ENCODE measurements around the gene CHML. TPM values are rescaled to one million over a fixed set of nuclear protein-coding genes. Genes with fewer than 3 reads are reported as not detected.

CHML gene
- total RNA-seq, 1 donor, result 11.6 TPM

DNA sequence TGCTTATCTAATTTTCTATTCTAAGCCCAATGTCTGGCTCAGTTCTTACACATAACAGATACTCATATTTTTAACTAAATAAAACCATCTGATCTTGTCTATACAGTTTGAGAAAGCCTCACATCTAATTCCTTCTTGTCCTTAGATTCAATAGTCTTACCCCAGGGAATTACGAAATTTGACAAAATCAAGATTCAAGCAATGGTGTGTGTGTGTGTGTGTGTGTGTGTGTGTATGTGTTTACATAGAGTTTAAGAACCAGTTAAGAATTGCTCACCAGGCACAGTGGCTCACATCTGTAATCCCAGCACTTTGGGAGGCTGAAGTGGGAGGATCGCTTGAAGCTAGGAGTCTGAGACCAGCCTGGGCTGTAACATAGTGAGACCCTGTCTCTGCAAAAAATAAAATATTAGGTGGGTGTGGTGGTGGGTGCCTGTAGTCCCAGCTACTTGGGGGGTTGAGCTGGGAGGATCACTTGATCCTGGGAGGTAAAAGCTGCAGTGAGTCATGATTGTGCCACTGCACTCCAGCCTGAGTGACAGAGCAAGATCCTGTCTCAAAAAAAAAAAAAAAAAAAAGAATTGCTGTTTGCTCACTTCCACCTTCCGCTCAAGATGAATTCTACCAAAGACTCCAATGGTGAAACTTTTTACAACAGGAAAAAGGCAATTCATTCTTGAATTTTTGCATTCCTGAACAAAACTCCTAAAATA, 18.1 kb upstream of the CHML start:
- H3K79me2 ChIP-seq (ENCODE audit: insufficient read depth, low read length), result no peaks in the 10 kb centered on the region
- H4K20me1 ChIP-seq (ENCODE audit: insufficient read depth, low read length), result no peaks in the 10 kb centered on the region
- H3K9me3 ChIP-seq (ENCODE audit: low read depth, low read length), result no peaks in the 10 kb centered on the region
- DNase-seq (ENCODE audit: insufficient read length, low spot score, missing footprints), result no peak
- no peak overlapping the region for H3K4me2 ChIP-seq (ENCODE audit: insufficient read depth, low read length)
- no peaks in the 10 kb centered on the region for H3K36me3 ChIP-seq (ENCODE audit: insufficient read depth, low read length)
- no peak overlapping the region for H3K27ac ChIP-seq (ENCODE audit: low read depth, low read length)
- H2AFZ ChIP-seq (ENCODE audit: low read length), result no peak overlapping the region
- TF ChIP-seq, protein P1, sequence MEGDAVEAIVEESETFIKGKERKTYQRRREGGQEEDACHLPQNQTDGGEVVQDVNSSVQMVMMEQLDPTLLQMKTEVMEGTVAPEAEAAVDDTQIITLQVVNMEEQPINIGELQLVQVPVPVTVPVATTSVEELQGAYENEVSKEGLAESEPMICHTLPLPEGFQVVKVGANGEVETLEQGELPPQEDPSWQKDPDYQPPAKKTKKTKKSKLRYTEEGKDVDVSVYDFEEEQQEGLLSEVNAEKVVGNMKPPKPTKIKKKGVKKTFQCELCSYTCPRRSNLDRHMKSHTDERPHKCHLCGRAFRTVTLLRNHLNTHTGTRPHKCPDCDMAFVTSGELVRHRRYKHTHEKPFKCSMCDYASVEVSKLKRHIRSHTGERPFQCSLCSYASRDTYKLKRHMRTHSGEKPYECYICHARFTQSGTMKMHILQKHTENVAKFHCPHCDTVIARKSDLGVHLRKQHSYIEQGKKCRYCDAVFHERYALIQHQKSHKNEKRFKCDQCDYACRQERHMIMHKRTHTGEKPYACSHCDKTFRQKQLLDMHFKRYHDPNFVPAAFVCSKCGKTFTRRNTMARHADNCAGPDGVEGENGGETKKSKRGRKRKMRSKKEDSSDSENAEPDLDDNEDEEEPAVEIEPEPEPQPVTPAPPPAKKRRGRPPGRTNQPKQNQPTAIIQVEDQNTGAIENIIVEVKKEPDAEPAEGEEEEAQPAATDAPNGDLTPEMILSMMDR (IDR thresholded peaks at IDR 0.05; ENCODE audit: extremely low read depth, low read depth, low read length), result no peak
- no peaks in the 10 kb centered on the region for H3K4me1 ChIP-seq (ENCODE audit: insufficient read depth, low read length)
- no peaks in the 10 kb centered on the region for H3K27me3 ChIP-seq (ENCODE audit: insufficient read depth, low read length)
- no peak overlapping the region for H3K4me3 ChIP-seq (ENCODE audit: insufficient read depth, low read length)

DNA sequence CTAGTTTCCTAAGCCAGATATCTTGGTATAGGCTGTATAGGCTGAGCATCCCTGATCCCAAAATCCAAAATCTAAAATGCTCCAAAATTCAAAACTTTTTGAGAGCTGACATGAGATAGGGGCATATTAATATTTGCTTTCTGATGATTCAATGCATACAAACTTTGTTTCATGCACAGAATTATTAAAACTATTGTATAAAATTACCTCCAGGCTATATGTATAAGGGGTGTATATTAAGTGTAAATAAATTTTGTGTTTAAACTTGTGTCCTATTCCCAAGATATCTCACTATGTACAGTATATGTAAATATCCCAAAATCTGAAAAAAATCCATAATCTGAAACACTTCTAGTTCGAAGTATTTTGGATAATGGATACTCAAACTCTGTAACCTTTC, 14.5 kb upstream of the CHML start:
- no peaks in the 10 kb centered on the region for H3K27me3 ChIP-seq (ENCODE audit: insufficient read depth, low read length)
- DNase-seq (ENCODE audit: insufficient read length, low spot score, missing footprints), result no peak
- no peak overlapping the region for H3K4me2 ChIP-seq (ENCODE audit: insufficient read depth, low read length)
- H3K27ac ChIP-seq (ENCODE audit: low read depth, low read length), result no peak overlapping the region
- H3K9me3 ChIP-seq (ENCODE audit: low read depth, low read length), result no peaks in the 10 kb centered on the region
- H3K4me1 ChIP-seq (ENCODE audit: insufficient read depth, low read length), result no peaks in the 10 kb centered on the region
- no peaks in the 10 kb centered on the region for H4K20me1 ChIP-seq (ENCODE audit: insufficient read depth, low read length)
- no peaks in the 10 kb centered on the region for H3K79me2 ChIP-seq (ENCODE audit: insufficient read depth, low read length)
- TF ChIP-seq, protein P1 (IDR thresholded peaks at IDR 0.05; ENCODE audit: extremely low read depth, low read depth, low read length), result no peak
- H3K4me3 ChIP-seq (ENCODE audit: insufficient read depth, low read length), result no peak overlapping the region
- H3K36me3 ChIP-seq (ENCODE audit: insufficient read depth, low read length), result no peaks in the 10 kb centered on the region
- H2AFZ ChIP-seq (ENCODE audit: low read length), result no peak overlapping the region

DNA sequence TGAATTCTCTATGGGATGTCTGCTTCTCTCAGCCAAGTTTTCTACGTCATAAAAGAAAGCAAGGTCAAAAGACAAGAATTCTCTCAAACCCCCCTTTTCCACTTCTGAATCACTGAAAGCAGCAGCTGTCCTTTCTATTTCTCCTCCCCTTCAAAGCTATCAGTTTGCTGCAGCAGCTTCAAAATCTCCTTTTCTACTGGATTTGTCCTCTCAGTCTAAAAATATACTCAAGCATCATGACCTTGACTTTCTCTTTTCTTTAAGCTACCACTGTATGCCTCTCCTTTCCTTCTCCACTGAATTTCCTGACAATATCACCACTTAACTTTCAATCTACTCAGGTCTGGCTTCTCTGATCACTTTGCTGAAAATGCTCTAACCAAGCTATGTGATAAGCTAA, 13.8 kb upstream of the CHML start:
- no peaks in the 10 kb centered on the region for H3K27me3 ChIP-seq (ENCODE audit: insufficient read depth, low read length)
- TF ChIP-seq, protein P1 (IDR thresholded peaks at IDR 0.05; ENCODE audit: extremely low read depth, low read depth, low read length), result no peak
- no peaks in the 10 kb centered on the region for H3K79me2 ChIP-seq (ENCODE audit: insufficient read depth, low read length)
- no peaks in the 10 kb centered on the region for H3K4me1 ChIP-seq (ENCODE audit: insufficient read depth, low read length)
- no peak overlapping the region for H3K4me2 ChIP-seq (ENCODE audit: insufficient read depth, low read length)
- H3K36me3 ChIP-seq (ENCODE audit: insufficient read depth, low read length), result no peaks in the 10 kb centered on the region
- DNase-seq (ENCODE audit: insufficient read length, low spot score, missing footprints), result no peak
- no peak overlapping the region for H2AFZ ChIP-seq (ENCODE audit: low read length)
- no peaks in the 10 kb centered on the region for H4K20me1 ChIP-seq (ENCODE audit: insufficient read depth, low read length)
- H3K27ac ChIP-seq (ENCODE audit: low read depth, low read length), result no peak overlapping the region
- no peak overlapping the region for H3K4me3 ChIP-seq (ENCODE audit: insufficient read depth, low read length)
- H3K9me3 ChIP-seq (ENCODE audit: low read depth, low read length), result no peaks in the 10 kb centered on the region

DNA sequence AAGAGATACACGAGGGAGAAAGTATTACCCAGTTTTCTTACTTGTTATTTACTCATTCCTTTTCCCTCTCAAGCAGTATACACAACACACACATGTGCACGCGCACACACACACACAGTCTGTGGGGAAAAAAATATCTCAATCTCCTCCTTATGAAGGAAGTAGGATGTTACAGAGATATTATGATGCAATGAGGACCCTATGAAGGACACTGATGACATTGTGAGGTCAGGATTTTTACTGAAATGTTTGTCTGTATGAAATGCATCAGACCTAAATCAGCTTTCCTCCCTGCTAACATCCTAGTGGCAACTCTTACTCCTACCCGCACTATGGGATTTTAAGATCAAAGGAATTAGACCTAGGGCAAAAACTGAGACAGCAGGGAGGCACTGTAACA, 11.8 kb upstream of the CHML start, which contains the start of gene WDR64:
Gene WDR64 (plus strand): TSS at position 270 of the 400 bp plus-strand sequence. CDS start 204 bp downstream, outside the sequence.
- Histone ChIP-seq H3K4me1 (ENCODE audit: insufficient read depth, low read length) (no peaks in the 10 kb centered on the region), H3K27me3 (ENCODE audit: insufficient read depth, low read length) (no peaks in the 10 kb centered on the region), H3K36me3 (ENCODE audit: insufficient read depth, low read length) (no peaks in the 10 kb centered on the region), H3K4me2 (ENCODE audit: insufficient read depth, low read length) (no peak within 1 kb of the TSS), H2AFZ (ENCODE audit: low read length) (no peak within 1 kb of the TSS), H4K20me1 (ENCODE audit: insufficient read depth, low read length) (no peaks in the 10 kb centered on the region), H3K79me2 (ENCODE audit: insufficient read depth, low read length) (no peaks in the 10 kb centered on the region), H3K9me3 (ENCODE audit: low read depth, low read length) (no peaks in the 10 kb centered on the region), H3K27ac (ENCODE audit: low read depth, low read length) (no peak within 1 kb of the TSS), H3K4me3 (ENCODE audit: insufficient read depth, low read length) (no peak within 1 kb of the TSS)
- DNase-seq (ENCODE audit: insufficient read length, low spot score, missing footprints), result no peak
- TF ChIP-seq, protein P1 (IDR thresholded peaks at IDR 0.05; ENCODE audit: extremely low read depth, low read depth, low read length), result no peak
